Measurements from ENCODE around the gene ROGDI.

DNA sequence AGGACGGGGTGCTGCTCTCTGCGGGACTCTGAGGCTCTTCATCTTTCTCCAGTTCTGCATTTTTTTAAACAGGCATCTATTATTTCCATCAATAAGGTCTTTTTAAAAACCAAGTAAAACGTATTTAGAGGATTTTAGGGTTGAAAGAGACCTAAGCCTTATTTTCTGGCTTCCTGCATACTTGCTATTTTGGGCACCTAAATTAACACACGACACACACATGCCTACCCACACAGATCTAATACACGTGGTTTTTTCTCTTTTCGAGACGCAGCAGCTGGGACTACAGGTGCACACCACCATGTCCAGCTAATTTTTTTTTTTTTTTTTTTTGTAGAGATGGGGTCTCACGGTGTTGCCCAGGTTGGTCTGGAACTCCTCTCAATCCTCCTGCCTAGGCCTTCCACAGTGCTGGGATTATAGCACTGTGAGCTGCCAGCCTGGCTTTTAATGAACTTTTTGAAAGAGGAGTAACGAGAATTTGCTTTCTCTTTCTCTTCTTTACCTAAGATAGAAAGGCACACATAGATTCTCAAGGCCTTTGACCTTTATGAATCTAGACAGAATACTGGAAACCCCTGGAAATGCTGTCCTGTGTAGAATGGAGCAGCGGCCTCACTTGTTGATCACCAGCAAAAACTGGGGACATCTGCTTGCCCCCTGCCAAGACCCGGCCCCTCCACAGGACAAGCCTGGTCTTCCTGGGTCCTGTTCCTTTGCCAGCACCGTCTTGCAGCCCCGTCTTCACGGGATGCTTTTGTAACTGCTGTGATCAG is 54.3 kb downstream of the ROGDI start:
- no peak for TF ChIP-seq CTCF (IDR thresholded peaks at IDR 0.05)
- TF ChIP-seq POLR2A (IDR thresholded peaks at IDR 0.05) = no peak
